Epithelial cell of prostate (primary cell): ENCODE data around the gene RNF224.

ENCODE experiments used
- DNase-seq: peaks from one replicate; pipeline ENCODE4 v3.0.0-alpha.2; 2011; ENCODE audit warnings: low read depth, low spot score
- H3K27ac ChIP-seq: fragments of 450-650 bp; 2 replicates; pipeline ENCODE4 v1.5.1; 2017; ENCODE audit warnings: mild to moderate bottlenecking

RNF224 gene

GRCh38 chr9:137191691-137192447, 35.4 kb upstream of the RNF224 start:
- no peak for DNase-seq

GRCh38 chr9:137192448-137192780, 34.9 kb upstream of the RNF224 start:
- H3K27ac ChIP-seq: no peak overlapping the region
- no peak for DNase-seq

More at GRCh38 chr9:137191691-137192447, 35.4 kb upstream of the RNF224 start:
- no peak overlapping the region for H3K27ac ChIP-seq

- H3K27ac ChIP-seq: no peak overlapping the region
- DNase-seq: no peak
Observed at GRCh38 chr9:137192859-137193258, 34.4 kb upstream of the RNF224 start.

GRCh38 chr9:137193771-137194170, 33.5 kb upstream of the RNF224 start:
- DNase-seq: no peak
- H3K27ac ChIP-seq: no peak overlapping the region

GRCh38 chr9:137194388-137194787, 32.9 kb upstream of the RNF224 start:
- no peak for DNase-seq
- H3K27ac ChIP-seq: no peak overlapping the region

GRCh38 chr9:137194909-137195308, 32.4 kb upstream of the RNF224 start:
- no peak for DNase-seq

GRCh38 chr9:137195525-137196220, 31.6 kb upstream of the RNF224 start:
- DNase-seq: no peak
- no peak overlapping the region for H3K27ac ChIP-seq

More at GRCh38 chr9:137194909-137195308, 32.4 kb upstream of the RNF224 start:
- H3K27ac ChIP-seq: no peak overlapping the region

GRCh38 chr9:137198051-137198901, 29.0 kb upstream of the RNF224 start:
- no peak overlapping the region for H3K27ac ChIP-seq
- no peak for DNase-seq

- DNase-seq: no peak
- H3K27ac ChIP-seq: no peak overlapping the region
Observed at GRCh38 chr9:137198902-137199283, 28.4 kb upstream of the RNF224 start.

- no peak overlapping the region for H3K27ac ChIP-seq
Observed at GRCh38 chr9:137199411-137200121, 27.7 kb upstream of the RNF224 start.

GRCh38 chr9:137200311-137201204, 26.7 kb upstream of the RNF224 start, which contains the start of gene TPRN:
Gene TPRN, minus strand, starts transcription at chr9:137200741. Its CDS starts 30 bp downstream, at chr9:137200711.
- H3K27ac ChIP-seq: peak within 1 kb of the TSS; percentile 36
- peak; percentile 93 for DNase-seq

More at GRCh38 chr9:137199411-137200121, 27.7 kb upstream of the RNF224 start:
- DNase-seq: no peak

GRCh38 chr9:137201205-137201868, 26.0 kb upstream of the RNF224 start:
- peak overlapping the region; percentile 36 for H3K27ac ChIP-seq
- DNase-seq: no peak

- no peak for DNase-seq
- no peak overlapping the region for H3K27ac ChIP-seq
Observed at GRCh38 chr9:137202966-137203365, 24.3 kb upstream of the RNF224 start.

- peak overlapping the region; percentile 57 for H3K27ac ChIP-seq
- no peak for DNase-seq
Observed at GRCh38 chr9:137204731-137205125, 22.6 kb upstream of the RNF224 start.

- peak; percentile 36 for DNase-seq
- H3K27ac ChIP-seq: peak within 1 kb of the TSS; percentile 57
Observed at GRCh38 chr9:137205126-137206069, 21.9 kb upstream of the RNF224 start, which contains the start of the genes NDOR1 and TMEM203. Gene NDOR1, plus strand, starts transcription at chr9:137205700. Its CDS starts 78 bp downstream, at chr9:137205778. Gene TMEM203, minus strand, starts transcription at chr9:137205648. Its CDS starts 234 bp downstream, at chr9:137205414.

- no peak overlapping the region for H3K27ac ChIP-seq
- no peak for DNase-seq
Observed at GRCh38 chr9:137206602-137207001, 20.7 kb upstream of the RNF224 start.

GRCh38 chr9:137211532-137211931, 15.8 kb upstream of the RNF224 start:
- no peak for DNase-seq
- H3K27ac ChIP-seq: no peak overlapping the region
